Measurements from ENCODE around the gene CCDC112. TPM values are rescaled to one million over a fixed set of nuclear protein-coding genes. Genes with fewer than 3 reads are reported as not detected.

Gene CCDC112
- polyA plus RNA-seq, 1 experiment: 0.40 TPM

DNA sequence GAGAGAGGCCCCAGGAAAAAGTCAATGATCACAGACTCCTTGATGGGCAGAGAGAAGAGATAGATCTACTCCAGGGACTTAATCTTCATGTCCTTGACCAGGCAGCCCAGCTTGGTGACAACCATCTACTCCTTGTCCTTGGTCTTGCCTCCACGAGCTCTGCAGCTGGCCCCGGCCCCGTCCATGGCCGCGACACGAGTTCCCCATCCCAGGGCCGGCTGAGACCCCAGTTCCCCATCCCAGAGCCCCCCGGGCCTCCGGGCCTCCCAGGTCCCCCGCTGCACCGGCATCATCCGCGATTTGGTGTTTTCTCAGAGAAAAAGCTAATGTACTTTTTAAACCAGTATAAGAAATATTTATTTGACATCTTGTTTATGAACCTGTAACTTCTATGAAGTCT, 31.2 kb downstream of the CCDC112 start:
- no peak for DNase-seq (ENCODE audit: low read depth)
- Histone ChIP-seq H3K4me3 (ENCODE audit: low read depth, low read length) (no peak overlapping the region), H3K36me3 (ENCODE audit: control insufficient read depth, insufficient read depth, low read length) (no peaks in the 10 kb centered on the region), H3K27me3 (ENCODE audit: control insufficient read depth, insufficient read depth, low read length) (no peaks in the 10 kb centered on the region)
- ChIA-PET POLR2A (no interaction called here), CTCF (interaction anchor here (1.3 kb wide), 1 partner anchor 324 kb away, joined by 3 read pairs; no protein-coding TSS in a partner anchor)
- TF ChIP-seq, protein P1, sequence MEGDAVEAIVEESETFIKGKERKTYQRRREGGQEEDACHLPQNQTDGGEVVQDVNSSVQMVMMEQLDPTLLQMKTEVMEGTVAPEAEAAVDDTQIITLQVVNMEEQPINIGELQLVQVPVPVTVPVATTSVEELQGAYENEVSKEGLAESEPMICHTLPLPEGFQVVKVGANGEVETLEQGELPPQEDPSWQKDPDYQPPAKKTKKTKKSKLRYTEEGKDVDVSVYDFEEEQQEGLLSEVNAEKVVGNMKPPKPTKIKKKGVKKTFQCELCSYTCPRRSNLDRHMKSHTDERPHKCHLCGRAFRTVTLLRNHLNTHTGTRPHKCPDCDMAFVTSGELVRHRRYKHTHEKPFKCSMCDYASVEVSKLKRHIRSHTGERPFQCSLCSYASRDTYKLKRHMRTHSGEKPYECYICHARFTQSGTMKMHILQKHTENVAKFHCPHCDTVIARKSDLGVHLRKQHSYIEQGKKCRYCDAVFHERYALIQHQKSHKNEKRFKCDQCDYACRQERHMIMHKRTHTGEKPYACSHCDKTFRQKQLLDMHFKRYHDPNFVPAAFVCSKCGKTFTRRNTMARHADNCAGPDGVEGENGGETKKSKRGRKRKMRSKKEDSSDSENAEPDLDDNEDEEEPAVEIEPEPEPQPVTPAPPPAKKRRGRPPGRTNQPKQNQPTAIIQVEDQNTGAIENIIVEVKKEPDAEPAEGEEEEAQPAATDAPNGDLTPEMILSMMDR (IDR thresholded peaks at IDR 0.05; ENCODE audit: insufficient read depth, low read depth, low read length): no peak

DNA sequence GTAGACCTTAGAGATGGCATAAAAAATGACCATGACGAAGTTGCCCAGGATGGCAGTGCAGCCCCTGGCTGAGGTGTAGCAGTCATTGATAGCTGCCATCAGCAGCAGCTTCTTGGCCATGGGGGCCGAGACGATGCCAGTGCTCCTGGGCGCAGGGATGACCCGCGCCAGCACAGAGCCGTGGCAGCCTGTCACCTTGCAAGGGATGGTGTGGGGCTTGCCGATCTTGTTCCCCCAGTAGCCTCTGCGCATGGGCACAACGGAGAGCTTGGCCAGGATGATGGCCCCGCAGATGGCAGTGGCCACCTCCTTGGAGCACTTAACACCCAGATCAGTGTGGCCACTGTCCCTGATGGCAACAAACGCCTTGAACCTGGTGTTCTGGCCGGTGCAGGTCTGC, 31.7 kb downstream of the CCDC112 start:
- DNase-seq (ENCODE audit: low read depth): no peak
- POLR2A ChIA-PET: no interaction called here
- no peaks in the 10 kb centered on the region for H3K36me3 ChIP-seq (ENCODE audit: control insufficient read depth, insufficient read depth, low read length)
- H3K27me3 ChIP-seq (ENCODE audit: control insufficient read depth, insufficient read depth, low read length): no peaks in the 10 kb centered on the region
- TF ChIP-seq, protein P1 (IDR thresholded peaks at IDR 0.05; ENCODE audit: insufficient read depth, low read depth, low read length): no peak
- H3K4me3 ChIP-seq (ENCODE audit: low read depth, low read length): no peak overlapping the region
- CTCF ChIA-PET: interaction anchor here (1.3 kb wide), 1 partner anchor 325 kb away, joined by 3 read pairs; no protein-coding TSS in a partner anchor

DNA sequence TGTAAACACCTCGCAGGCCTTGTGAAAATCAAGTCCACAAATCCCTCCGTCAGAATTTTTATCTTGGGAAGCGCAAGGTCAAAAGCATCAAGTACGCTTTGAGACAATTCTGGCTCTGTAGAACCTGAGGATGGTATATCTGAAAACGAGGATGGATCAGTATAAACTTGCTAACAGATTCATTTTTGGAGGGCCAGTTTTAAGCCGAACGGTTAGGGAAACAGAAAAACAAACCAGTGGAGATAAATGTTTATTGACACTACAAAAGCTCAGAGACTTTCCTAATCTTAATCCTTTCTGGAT, 33.4 kb downstream of the CCDC112 start:
- CTCF ChIA-PET: no interaction called here
- Histone ChIP-seq H3K27me3 (ENCODE audit: control insufficient read depth, insufficient read depth, low read length) (no peaks in the 10 kb centered on the region), H3K4me3 (ENCODE audit: low read depth, low read length) (peak overlapping the region; percentile 63), H3K36me3 (ENCODE audit: control insufficient read depth, insufficient read depth, low read length) (no peaks in the 10 kb centered on the region)
- TF ChIP-seq, protein P1 (IDR thresholded peaks at IDR 0.05; ENCODE audit: insufficient read depth, low read depth, low read length): no peak
- DNase-seq (ENCODE audit: low read depth): no peak
- POLR2A ChIA-PET: no interaction called here

DNA sequence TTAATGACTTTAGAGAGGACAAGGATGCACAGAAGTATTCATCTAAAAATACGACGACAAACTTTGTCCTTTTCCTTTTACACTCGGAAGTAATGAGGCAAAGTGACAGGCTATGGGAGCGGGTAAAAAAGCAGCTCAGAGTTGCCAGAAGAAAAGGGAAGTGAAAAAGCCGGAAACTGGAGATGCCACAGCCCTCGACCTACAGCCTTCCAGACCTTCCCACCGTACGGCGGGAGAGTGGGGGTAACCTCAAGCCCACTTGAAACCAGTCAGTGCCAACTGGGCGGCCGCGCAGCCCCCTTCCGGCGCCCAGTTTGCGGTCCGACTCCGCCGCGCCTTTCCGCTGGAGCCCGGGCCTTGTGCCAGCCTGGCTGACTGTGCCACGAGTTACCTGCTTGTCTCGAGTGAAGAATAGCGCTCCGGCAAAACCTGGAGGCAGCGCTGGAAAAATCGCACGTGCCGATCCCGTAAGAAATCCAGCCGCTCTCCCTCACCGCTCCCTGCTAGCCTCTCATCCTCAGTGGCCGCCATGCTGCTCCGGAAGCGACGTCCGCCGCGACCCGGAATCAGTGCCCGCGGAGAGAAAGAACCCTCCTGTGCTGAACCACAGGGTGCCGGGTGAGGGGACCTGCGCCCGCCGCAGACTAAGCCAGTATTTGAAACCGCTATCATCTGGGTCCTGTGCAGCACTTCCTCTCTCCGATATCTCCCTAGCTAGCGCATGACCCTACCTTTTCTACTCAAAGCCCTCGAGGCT, 34.0 kb downstream of the CCDC112 start, which contains the start of gene PGGT1B:
PGGT1B (minus strand) TSS at position 557 of the 757 bp plus-strand sequence; CDS start at position 531, 26 bp downstream.
- no peak for DNase-seq (ENCODE audit: low read depth)
- ChIA-PET CTCF (interaction anchor here (1.1 to 1.6 kb wide), 4 partner anchors 9 to 16 kb away, joined by 3 to 7 read pairs (median 4); no protein-coding TSS in a partner anchor), POLR2A (interaction anchor here (0.6 kb wide), 1 partner anchor 150 kb away, joined by 3 read pairs; no protein-coding TSS in a partner anchor)
- Histone ChIP-seq H3K27me3 (ENCODE audit: control insufficient read depth, insufficient read depth, low read length) (no peaks in the 10 kb centered on the region), H3K36me3 (ENCODE audit: control insufficient read depth, insufficient read depth, low read length) (no peaks in the 10 kb centered on the region), H3K4me3 (ENCODE audit: low read depth, low read length) (peak within 1 kb of the TSS; percentile 63)
- TF ChIP-seq, protein P1 (IDR thresholded peaks at IDR 0.05; ENCODE audit: insufficient read depth, low read depth, low read length): no peak

DNA sequence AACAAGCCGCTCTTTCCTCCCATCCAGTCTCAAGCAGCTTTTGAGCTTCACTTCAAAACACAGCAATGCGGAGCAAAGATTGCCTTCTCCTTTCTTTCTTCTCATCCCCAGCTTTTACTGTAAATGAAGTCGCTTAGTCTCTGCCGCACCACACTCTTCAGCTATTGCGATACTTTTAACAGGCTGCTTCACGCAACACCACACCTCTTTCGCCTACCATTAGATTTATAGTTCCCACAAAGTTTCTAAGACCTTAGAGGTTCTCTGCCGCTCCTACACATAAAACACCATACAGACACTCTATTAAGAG, 34.5 kb downstream of the CCDC112 start:
- Histone ChIP-seq H3K27me3 (ENCODE audit: control insufficient read depth, insufficient read depth, low read length) (no peaks in the 10 kb centered on the region), H3K36me3 (ENCODE audit: control insufficient read depth, insufficient read depth, low read length) (no peaks in the 10 kb centered on the region), H3K4me3 (ENCODE audit: low read depth, low read length) (peak overlapping the region; percentile 63)
- TF ChIP-seq, protein P1 (IDR thresholded peaks at IDR 0.05; ENCODE audit: insufficient read depth, low read depth, low read length): no peak
- ChIA-PET POLR2A (interaction anchor here (0.6 kb wide), 1 partner anchor 150 kb away, joined by 3 read pairs; no protein-coding TSS in a partner anchor), CTCF (interaction anchor here (1.1 to 1.6 kb wide), 4 partner anchors 8 to 17 kb away, joined by 3 to 7 read pairs (median 4); no protein-coding TSS in a partner anchor)
- no peak for DNase-seq (ENCODE audit: low read depth)
